Measurements from ENCODE around the gene AUNIP. TPM values are rescaled to one million over a fixed set of nuclear protein-coding genes. Genes with fewer than 3 reads are reported as not detected.

AUNIP gene
- total RNA-seq, 1 experiment from 2014 or later, result 12.1 TPM

DNA sequence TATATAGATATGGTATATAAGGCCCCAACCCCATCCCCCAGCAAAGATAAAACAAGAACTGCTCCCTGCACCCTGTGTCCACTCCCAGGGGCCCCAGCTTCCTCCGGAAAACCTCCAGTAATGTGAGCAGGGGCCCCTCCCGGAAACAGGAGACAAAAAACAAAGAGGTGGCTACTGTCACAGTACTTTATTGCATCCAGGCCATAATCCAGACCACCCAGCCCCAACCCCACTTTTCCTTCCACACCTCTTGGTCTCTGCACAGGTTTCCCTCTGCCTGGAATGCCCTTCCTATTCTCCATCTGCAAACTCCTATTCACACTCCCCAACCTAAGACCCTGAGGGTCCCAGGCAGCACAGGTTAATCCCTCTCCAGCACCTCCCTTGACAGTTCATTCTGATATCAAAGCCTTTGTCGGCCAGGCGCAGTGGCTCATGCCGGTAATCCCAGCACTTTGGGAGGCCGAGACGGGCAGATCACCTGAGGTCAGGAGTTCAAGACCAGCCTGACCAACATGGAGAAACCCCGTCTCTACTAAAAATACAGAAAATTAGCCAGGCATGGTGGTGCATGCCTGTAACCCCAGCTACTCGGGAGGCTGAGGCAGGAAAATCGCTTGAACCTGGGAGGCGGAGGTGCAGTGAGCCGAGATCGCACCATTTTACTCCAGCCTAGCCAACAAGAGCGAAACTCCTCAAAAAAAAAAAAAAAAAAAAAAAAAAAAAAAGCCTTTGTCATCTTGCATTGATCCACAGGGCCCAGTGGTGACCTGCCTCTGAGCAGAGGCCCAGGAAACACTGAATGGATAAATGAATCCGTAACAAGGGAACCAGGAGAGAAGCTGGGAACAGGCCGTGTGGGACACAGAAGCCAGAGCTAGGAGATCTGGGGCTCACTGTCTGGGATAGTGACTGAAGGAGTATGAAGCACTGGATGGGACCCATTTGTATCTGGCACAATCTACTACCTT is 2.3 kb upstream of the AUNIP start:
- peak; percentile 48 for DNase-seq (ENCODE audit: low read depth, low spot score)
- no peaks in the 10 kb centered on the region for H3K9me3 ChIP-seq (ENCODE audit: control insufficient read depth in 1 of 2, insufficient read depth in 1 of 2, low read depth in 1 of 2, low read length in 2 of 2)
- peaks cover 30 to 43% of the 10 kb centered on the region in 2 experiments for H3K4me1 ChIP-seq (ENCODE audit: control insufficient read depth in 1 of 2, insufficient read depth in 2 of 2, low read length in 2 of 2)
- 0 out of 4 replicates have a peak, but pooled peaks cover 0 to 6% of the 10 kb centered on the region in 2 experiments for H3K36me3 ChIP-seq (ENCODE audit: control insufficient read depth in 1 of 2, insufficient read depth in 2 of 2, low read length in 2 of 2)
- RAD21 ChIA-PET (ENCODE audit: low non-redundant PET in 1 of 2, low total read pairs in 2 of 2, uncharacterized antibody in 2 of 2, unreplicated experiment in 2 of 2), result no interaction called here
- intact Hi-C loops (cut with micrococcal nuclease), result no loop called here
- no peaks in the 10 kb centered on the region for H3K27me3 ChIP-seq (ENCODE audit: insufficient read depth, low read length)
- H4K20me1 ChIP-seq (ENCODE audit: insufficient read depth), result 0 out of 2 replicates have a peak, but pooled peaks cover 3% of the 10 kb centered on the region
- POLR2A ChIA-PET, result interaction anchor here (0.7 to 1.2 kb wide), 2 partner anchors 14 to 997 kb away, joined by 5 to 8 read pairs; partner anchors contain the start of gene PAQR7
- no peak overlapping the region for H2AFZ ChIP-seq (ENCODE audit: low read depth, low read length, poor library complexity, severe bottlenecking)
- CTCF ChIA-PET, result interaction anchor here (1.4 kb wide), 1 partner anchor 34 kb away, joined by 4 read pairs; no protein-coding TSS in a partner anchor
- ATAC-seq, result peak; percentile 47
- TF ChIP-seq EZH2 (IDR thresholded peaks at IDR 0.05), result no peak
- TF ChIP-seq, protein P1, sequence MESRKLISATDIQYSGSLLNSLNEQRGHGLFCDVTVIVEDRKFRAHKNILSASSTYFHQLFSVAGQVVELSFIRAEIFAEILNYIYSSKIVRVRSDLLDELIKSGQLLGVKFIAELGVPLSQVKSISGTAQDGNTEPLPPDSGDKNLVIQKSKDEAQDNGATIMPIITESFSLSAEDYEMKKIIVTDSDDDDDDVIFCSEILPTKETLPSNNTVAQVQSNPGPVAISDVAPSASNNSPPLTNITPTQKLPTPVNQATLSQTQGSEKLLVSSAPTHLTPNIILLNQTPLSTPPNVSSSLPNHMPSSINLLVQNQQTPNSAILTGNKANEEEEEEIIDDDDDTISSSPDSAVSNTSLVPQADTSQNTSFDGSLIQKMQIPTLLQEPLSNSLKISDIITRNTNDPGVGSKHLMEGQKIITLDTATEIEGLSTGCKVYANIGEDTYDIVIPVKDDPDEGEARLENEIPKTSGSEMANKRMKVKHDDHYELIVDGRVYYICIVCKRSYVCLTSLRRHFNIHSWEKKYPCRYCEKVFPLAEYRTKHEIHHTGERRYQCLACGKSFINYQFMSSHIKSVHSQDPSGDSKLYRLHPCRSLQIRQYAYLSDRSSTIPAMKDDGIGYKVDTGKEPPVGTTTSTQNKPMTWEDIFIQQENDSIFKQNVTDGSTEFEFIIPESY (IDR thresholded peaks at IDR 0.05; ENCODE audit: extremely low read depth, insufficient replicate concordance, low read length), result no peak
- TF ChIP-seq SIN3A (IDR thresholded peaks at IDR 0.05; ENCODE audit: low read depth), result 0 out of 2 replicates have a peak, but pooled peaks have one; percentile 27
- TF ChIP-seq, protein P2, sequence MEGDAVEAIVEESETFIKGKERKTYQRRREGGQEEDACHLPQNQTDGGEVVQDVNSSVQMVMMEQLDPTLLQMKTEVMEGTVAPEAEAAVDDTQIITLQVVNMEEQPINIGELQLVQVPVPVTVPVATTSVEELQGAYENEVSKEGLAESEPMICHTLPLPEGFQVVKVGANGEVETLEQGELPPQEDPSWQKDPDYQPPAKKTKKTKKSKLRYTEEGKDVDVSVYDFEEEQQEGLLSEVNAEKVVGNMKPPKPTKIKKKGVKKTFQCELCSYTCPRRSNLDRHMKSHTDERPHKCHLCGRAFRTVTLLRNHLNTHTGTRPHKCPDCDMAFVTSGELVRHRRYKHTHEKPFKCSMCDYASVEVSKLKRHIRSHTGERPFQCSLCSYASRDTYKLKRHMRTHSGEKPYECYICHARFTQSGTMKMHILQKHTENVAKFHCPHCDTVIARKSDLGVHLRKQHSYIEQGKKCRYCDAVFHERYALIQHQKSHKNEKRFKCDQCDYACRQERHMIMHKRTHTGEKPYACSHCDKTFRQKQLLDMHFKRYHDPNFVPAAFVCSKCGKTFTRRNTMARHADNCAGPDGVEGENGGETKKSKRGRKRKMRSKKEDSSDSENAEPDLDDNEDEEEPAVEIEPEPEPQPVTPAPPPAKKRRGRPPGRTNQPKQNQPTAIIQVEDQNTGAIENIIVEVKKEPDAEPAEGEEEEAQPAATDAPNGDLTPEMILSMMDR (IDR thresholded peaks at IDR 0.05 in 2 of 3, conservative IDR thresholded peaks at IDR 0.05 in 1 of 3; ENCODE audit: borderline replicate concordance in 1 of 3, insufficient read depth in 1 of 3, low read depth in 2 of 3, low read length in 2 of 3), result no peak
- no peak for TF ChIP-seq POLR2A (IDR thresholded peaks at IDR 0.05; ENCODE audit: borderline replicate concordance, extremely low read depth, insufficient read depth, insufficient read length)
- TF ChIP-seq JUND (IDR thresholded peaks at IDR 0.05), result peak; percentile 64
- TF ChIP-seq RAD21 (IDR thresholded peaks at IDR 0.05; ENCODE audit: low read depth), result no peak
- TF ChIP-seq FOSL1 (IDR thresholded peaks at IDR 0.05; ENCODE audit: low read depth), result no peak; the same call in 1 of the 2 replicates
- 0 out of 2 replicates have a peak, but pooled peaks have one; percentile 8 for TF ChIP-seq ZFX (IDR thresholded peaks at IDR 0.05)
- peak; percentile 47 for TF ChIP-seq SP1 (IDR thresholded peaks at IDR 0.05; ENCODE audit: low read depth)
- TF ChIP-seq, protein P3, sequence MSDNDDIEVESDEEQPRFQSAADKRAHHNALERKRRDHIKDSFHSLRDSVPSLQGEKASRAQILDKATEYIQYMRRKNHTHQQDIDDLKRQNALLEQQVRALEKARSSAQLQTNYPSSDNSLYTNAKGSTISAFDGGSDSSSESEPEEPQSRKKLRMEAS (IDR thresholded peaks at IDR 0.05), result peak; percentile 15; the same call in 1 of the 2 replicates
- TF ChIP-seq TCF7L2 (IDR thresholded peaks at IDR 0.05; ENCODE audit: borderline replicate concordance, extremely low read depth, insufficient read depth, insufficient read length), result peak; percentile 83
- peak overlapping the region; percentile 7 to 34 for H3K4me3 ChIP-seq (replicated peaks in 1 of 2; ENCODE audit: low read depth in 1 of 2, low read length in 2 of 2)
- peak overlapping the region; percentile 81 for H3K27ac ChIP-seq (ENCODE audit: low read depth, low read length)
- no peaks in the 10 kb centered on the region for H3K9me2 ChIP-seq (ENCODE audit: insufficient read depth)
- no TSS peak for BruUV-seq (replicated peaks)
- H3K79me2 ChIP-seq (ENCODE audit: insufficient read depth, low read length), result peaks cover 26% of the 10 kb centered on the region
- H3K9ac ChIP-seq (ENCODE audit: low read length), result peak overlapping the region; percentile 49
- peak overlapping the region; percentile 98 for H3K4me2 ChIP-seq (ENCODE audit: low read length)

Data from HCT116 (cell line).